Endothelial cell of hepatic sinusoid (primary cell): ENCODE measurements around the gene ETNK1.
"Not testable (repeated sequence)": the region's sequence is repeated elsewhere in the genome, so short reads cannot be mapped to it uniquely, and the experiment has no call there.

Source experiments
- in situ Hi-C: cut with HindIII; loops from 2 replicates; pipeline ENCODE4 v1.10.0; 2017; ENCODE audit warnings: low sequenced_read_pairs

Gene ETNK1, protein sequence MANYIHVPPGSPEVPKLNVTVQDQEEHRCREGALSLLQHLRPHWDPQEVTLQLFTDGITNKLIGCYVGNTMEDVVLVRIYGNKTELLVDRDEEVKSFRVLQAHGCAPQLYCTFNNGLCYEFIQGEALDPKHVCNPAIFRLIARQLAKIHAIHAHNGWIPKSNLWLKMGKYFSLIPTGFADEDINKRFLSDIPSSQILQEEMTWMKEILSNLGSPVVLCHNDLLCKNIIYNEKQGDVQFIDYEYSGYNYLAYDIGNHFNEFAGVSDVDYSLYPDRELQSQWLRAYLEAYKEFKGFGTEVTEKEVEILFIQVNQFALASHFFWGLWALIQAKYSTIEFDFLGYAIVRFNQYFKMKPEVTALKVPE

DNA sequence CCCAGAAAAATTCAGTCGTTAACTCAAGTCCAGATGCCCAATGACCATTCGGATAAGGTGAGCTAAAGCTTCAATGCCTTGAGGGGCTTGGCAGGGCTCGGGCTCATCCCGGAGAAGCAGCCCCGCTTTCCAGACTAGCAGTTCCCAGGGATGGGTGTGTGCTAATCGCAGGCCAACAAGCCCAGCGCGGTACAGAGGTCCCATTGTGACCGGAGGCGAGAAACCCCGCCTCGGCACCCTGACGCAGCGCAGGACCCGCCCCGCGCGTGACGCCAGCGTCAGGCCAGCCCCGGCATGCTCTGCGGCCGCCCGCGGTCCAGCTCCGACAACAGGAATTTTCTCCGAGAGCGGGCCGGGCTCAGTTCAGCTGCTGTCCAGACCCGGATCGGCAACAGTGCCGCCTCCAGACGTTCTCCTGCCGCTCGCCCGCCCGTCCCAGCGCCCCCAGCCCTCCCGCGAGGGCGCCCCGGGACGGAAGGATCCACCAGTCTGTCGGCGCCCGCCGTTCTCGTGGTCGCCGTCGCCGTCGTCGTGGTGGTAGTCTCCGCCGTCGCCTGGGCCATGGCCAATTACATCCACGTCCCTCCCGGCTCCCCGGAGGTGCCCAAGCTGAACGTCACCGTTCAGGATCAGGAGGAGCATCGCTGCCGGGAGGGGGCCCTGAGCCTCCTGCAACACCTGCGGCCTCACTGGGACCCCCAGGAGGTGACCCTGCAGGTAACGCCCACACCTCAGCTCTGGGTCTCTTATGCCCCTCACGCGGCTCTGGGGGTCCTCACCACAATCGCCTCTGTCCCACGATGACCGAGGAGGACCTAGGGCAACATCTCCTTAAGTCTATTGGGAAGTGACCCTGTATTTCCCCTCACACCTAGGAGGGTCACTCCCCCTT, at the start of gene ETNK1:
ETNK1 (plus strand) TSS at position 302 of the 892 bp plus-strand sequence; CDS start at position 562, 260 bp downstream.
- in situ Hi-C loops, result no loop called here

DNA sequence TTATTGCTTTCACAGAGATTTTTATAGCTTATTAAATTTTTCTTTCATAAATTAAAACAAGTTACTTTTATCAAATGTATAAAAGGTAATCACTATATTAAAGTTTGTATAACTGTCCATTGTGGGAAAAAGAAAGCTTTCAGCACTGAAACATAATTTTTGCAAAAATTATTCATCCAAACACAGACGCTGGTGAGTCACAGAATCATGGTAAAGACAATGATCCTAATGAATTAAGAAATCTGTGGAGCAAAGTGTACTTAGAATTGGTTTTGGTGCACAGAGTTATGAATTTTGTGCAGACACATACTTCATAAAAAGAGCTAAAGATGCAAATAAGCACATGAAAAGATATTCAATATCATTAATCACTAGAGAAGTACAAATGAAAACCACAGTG, 48.9 kb upstream of the ETNK1 start:
- in situ Hi-C loops, result no loop called here

DNA sequence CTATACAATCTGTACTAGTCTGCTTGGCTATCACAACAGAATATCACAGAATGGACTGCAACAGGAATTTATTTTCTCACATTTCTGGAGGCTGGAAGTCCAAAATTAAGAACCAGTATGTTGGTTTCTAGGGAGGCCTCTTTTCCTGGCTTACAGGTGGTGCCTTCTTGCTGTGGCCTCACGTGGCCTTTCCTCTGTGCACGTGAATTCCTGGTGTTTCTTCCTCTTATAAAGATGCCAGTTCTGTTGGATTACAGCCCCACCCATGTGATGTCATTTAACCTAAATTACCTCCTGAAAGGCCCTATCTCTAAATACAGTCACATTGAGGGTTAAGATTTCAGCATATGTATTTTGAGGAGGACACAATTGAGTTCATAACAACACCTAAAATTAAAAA, 48.5 kb upstream of the ETNK1 start:
- in situ Hi-C loops, result no loop called here

DNA sequence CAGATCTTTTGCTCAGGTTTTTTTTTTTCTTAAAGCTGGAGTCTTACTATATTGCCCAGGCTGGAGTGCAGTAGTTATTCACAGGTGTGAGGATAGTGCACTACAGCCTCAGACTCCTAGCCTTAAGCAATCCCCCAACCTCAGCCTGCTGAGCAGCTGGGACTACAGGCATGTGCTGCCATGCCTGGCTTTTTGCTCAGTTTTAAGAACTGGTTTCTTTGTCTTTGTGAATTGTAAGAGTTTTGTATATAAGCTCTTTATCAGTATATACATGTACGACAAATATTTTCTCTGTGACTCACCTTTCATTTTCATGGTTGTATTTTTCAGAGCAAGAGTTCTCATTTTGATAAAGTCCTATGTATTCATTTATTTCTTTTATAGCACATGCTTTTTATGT, 47.3 kb upstream of the ETNK1 start:
- in situ Hi-C loops, result no loop called here

DNA sequence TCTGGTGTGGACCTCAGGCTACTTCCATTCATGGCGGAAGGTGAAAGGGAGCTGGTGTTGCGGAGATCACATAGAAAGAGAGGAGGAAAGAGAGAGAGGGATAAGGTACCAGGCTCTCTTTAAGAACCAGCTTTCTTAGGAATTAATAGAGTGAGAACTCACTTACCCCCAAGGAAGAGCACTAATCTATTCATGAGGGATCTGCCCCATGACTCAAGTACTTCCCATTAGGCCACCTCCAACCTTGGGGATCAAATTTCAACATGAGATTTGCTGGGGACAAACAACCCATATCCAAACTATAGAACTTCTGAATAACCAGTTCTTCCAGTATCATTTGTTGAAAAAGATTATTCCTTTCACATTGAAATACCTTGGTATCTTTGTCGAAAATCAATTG, 46.6 kb upstream of the ETNK1 start:
- in situ Hi-C loops, result no loop called here

DNA sequence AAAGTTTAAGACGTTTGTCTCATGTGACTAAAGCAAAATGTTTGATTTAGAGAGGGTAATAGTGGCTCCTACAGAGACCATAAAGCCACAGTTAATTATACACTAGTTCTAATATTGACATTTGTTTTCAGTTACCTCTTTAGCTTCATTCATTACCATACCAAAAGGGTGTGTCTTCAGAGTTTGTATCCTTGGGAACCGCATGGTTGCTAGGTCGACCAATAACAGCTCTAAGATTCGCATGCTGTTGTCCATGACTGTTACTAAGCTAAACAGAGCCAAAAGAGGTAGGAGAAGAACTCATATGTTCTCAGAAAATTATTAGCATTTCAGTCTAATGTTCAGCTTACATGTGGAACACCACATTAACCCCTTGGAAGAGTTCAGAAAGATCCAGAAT, 36.2 kb upstream of the ETNK1 start:
- in situ Hi-C loops, result no loop called here

DNA sequence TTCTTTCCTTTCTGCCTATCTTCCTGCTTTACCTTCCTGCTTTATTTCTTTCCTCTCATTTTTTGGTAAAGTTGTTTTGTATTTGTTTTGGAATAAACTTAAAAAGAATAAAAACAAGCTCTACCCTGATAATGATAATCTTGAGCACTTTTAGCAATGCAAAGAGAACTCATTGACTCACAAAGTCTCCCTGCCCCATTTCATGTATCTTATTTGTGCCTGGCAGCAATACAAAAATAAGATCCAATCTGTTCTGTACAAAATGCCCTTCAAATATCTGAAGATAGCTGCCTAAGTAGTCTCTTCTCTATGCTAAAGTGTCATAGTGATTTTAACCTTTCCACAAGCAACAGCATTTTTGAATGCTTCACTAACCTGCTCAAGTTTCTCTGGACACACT, 31.1 kb upstream of the ETNK1 start:
- in situ Hi-C loops, result no loop called here

DNA sequence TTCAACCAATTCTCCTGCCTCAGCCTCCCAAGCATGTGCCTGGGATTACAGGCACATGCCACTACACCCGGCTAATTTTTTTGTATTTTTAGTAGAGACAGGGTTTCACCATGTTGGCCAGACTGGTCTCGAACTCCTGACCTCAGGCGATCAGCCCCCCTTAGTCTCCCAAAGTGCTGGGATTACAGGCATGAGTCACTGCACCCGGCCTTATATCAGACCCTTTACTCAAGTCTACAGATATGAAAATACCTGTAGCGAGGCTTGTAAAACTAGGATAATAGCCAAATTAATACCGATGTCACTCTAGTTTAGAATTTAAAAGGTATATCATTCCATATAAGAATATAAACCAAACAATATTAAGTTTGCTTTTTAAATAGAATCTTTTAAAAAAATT, 27.4 kb upstream of the ETNK1 start:
- in situ Hi-C loops, result not testable (repeated sequence)

DNA sequence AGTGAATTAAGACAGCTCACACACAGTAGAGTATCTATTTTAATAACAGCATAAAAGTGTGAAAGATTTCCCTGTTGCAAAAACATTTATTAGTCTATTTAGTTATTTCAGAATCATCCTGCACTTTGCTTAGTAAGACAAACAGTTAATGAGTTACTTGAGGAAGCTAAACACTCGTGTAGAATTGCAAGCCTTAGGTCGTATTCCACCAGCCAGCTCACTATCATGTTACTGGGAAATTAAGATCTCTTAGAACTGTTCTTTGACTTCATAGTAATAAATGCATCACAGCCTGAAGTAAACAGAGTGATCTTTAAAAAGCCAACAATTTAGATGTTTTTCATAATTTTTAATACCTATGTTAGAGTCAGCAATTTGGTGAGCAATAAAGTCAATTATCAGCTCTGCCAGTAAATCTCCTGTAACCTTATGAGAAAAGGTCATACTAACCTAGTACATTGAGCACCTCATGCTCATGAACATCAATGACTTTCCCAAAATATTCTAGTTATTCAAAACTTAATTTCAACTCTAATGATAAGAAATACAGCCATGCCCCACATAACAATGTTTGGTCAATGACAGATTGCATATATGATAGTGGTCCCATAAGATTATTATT, 26.7 kb upstream of the ETNK1 start:
- in situ Hi-C loops, result no loop called here

DNA sequence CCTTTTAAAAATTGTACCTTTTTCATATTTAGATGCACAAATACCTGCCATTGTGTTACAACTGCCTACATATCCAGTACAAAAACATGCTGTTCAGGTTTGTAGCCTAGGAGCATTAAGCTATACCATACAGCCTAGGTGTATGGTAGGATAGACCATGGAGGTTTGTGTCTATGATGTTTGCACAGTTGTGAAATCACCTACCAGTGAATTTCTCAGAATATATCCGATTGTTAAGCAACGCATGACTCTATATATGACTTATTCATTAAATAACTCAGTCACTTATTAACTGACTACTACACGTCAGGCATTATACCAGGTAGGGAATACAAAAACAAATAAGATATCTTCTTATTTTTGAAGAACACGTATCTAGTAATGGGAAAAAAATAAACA, 26.2 kb upstream of the ETNK1 start:
- in situ Hi-C loops, result no loop called here

DNA sequence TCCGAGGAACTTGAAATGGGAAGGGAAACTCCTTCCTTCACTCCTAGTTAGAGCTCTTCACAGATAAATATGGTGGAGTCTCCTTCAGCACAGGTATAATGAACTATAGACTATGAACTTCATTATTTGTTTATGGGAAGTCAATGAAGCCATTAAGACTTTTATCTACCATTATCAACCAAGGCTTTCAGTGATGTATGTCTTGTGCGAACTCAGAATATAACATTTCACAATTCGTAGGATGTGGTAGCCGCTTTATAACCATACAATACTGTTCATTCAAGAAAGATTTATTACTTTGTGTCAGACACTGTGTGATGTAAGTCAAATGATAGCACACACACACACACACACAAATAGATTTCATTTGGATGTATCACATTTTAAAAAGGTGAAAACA, 24.8 kb upstream of the ETNK1 start:
- in situ Hi-C loops, result no loop called here

DNA sequence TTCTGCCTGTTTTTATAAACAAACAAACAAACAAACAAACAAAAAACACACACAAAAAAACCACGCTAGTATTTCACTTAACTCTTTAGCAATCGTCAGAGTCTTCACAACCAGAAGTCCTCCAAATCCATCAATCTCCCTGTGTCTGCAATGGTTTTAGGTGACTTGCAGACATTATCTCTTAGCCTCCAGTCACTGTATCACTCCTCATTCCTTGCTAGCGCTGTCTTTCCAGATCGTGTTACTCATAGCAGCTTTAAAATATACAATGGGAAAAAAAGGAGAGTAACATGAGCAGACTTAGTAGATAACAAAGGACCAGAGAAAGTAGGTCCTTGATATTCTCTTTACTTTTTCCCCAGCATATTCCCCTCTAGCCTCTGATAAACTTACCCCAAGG, 15.5 kb upstream of the ETNK1 start:
- in situ Hi-C loops, result no loop called here

DNA sequence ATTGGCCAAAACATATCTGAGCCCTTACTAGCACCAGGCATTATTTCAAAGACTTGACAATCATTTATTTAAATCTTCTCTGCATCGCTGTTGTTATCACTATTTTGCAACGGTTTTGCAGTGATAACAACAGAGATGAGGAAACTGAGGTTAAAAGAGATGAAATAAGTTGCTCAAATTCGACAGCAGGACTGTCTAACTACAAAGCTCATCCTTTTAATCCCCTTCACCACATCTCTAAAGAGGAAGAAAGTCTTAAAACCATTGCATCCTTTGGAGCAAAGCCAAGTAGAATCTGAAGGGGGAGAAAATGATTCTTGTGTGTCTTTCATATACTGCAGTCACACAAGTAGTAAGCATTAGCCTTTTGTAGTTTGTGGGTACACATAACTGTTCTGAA, 14.8 kb upstream of the ETNK1 start:
- in situ Hi-C loops, result no loop called here

DNA sequence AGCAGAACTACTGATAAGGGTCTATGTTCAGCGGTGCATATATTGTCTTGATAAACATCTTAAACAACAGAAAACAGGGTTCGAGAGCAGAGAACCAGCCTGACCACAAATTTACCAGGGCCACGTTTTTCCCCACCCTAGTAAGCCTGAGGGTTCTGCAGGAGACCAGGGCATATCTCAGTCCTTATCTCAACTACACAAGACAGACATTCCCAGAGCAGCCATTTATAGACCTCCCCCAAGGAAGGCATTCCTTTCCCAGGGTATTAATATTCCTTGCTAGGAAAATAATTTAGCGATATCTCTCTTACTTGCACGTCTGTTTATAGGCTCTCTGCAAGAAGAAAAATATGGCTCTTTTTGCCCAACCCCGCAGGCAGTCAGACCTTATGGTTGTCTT, 12.1 kb upstream of the ETNK1 start:
- in situ Hi-C loops, result not testable (repeated sequence)

DNA sequence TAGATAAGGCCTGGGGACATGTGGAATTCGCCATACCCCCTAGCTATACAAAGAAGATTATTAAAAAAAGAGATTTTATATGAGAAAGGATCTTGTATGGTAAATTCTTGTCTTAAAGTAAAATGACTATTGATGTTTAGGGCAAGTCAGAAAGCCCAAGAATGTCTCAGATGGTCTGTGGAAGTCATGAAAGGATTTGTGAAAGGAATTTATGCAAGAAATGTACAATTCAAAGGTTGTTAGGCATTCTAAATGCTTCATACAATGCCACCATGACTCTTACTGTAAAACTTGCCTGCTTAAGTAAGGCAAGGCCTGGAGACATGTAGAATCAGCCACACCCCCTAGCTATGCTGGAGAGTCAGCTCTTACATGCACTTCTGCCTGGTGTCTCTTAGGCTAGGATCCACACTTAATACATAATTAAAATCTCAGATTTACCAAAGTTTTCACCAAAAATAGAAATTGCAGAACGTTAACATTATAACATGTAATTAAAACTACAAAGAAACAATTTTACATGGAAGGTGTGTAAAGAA, 8.9 kb upstream of the ETNK1 start:
- in situ Hi-C loops, result no loop called here

DNA sequence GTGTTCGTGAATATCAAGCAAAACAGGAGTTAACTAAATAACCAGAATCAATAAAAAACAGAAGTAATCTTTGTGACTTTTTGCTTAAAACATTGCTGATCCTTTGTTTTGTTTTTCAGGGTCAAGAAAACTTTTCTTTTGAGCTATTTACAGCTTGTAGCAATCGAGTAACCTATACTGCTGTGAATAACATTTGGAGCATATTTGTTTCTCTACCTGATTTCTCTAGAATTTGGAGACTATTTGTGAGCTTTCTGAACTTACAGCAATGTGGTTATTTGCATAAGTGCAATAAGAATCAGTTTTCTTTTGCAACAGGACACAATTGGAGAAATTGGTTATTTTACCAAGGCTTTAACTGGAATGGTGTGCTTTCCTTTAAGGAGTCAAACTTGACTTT, 7.3 kb upstream of the ETNK1 start:
- in situ Hi-C loops, result no loop called here

DNA sequence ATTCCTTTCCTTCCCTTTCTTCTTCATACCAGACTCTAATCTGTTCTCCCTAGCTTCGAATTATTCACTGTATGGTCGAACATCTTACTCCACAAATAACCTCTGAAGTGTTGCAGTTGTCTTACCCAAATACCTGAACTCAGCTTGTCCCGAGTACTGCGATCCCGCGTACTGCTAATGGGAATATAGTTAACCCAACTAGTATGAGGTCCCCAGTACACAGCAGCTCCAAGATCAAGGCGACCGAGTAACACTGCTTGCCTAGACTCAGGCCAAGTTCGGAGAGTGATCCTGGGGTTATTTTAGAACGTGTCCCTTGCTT, 462 bp upstream of the ETNK1 start:
- in situ Hi-C loops, result no loop called here

DNA sequence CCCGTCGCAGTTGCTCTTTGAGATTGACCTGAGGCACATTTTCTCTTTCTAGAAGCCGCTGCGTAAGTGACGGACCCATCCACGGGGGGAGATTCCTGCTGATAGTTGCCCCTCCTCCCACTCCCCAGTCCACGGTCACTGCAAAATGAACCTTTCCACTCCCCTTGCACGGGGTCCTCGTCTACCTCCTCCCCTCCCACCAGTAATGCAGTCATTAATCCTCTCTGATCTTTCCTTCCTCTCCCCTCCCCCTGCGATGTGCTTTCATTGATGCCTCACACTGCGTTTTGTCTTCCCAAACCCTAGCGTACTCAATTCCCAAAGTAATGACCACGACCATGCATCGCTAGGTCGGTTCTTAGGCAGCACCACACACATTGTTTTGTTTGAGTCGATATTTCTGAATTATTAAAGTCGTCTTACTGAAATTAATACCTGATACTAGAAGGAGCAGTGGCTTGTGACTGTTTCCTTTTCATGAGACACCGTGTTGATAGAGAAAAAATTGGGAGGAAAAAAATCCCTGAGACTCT, 857 bp downstream of the ETNK1 start:
- in situ Hi-C loops, result no loop called here

DNA sequence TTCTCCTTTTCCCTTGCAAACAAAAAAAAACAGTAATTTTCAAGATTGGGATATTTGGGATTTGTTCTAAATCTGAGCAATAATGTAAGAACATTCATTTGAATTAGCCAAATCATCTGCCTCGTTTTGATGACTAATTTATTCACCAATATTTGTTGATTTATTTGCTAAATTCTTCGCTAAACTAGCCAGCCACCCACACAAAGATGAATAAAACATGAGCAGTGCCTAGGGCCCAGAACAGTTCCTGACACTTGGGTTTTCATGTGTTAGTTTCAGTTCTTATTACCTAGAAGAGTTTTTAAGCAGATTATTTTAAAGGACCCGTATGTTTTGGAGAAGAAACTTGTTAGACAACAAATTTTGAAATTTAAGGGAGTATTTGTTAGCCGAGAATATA, 1.4 kb downstream of the ETNK1 start:
- in situ Hi-C loops, result no loop called here

DNA sequence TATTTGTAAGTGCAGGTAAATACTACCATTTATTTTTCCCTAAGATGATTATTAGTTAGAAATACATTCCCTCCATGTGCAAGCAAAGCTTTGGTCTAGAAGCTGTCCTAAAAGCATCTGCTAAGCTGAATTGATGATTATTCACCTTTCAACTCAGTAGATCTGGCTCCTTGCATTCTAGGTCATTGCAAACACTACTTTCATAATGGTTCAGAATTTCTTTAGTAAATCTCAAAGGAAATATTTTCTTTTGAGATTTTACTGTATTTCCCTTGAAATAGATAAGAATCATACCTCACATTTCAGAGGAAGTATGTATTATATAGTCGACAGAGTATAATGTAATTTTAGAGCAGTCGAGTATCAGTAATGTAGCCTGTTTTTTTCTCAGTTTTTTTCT, 2.4 kb downstream of the ETNK1 start:
- in situ Hi-C loops, result no loop called here

DNA sequence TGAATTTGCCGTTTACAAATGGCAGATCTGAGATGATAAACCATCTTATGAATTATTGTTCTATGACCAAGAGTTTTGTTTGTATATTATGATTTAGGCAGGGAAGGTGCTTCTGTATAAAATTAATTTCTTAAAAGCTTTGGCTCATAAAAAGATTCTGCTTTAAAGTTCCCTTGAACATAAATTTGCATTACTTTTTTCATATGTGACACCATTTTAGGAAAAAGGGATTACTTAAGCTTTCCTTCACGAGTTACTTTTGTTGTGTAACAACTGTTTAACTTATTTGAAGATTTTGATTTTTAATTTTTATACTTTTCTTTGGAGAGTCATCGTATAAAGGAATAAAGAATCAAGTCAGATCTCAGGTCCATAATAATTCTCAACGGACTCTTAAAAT, 3.3 kb downstream of the ETNK1 start:
- in situ Hi-C loops, result no loop called here
